IPS-18c (cell line): ENCODE data around the gene DTHD1.

ENCODE experiments used
- H3K4me3 ChIP-seq: 2 replicates; pipeline ENCODE4 v1.7.0; 2013; ENCODE audit warnings: low read depth, mild to moderate bottlenecking, low read length, moderate library complexity; ENCODE audit not compliant: insufficient read depth
- H3K9me3 ChIP-seq: one replicate; pipeline ENCODE4 v1.6.1; 2013; ENCODE audit warnings: mild to moderate bottlenecking, low read length, moderate library complexity; ENCODE audit not compliant: control insufficient read depth, insufficient read depth

DTHD1 gene

DNA sequence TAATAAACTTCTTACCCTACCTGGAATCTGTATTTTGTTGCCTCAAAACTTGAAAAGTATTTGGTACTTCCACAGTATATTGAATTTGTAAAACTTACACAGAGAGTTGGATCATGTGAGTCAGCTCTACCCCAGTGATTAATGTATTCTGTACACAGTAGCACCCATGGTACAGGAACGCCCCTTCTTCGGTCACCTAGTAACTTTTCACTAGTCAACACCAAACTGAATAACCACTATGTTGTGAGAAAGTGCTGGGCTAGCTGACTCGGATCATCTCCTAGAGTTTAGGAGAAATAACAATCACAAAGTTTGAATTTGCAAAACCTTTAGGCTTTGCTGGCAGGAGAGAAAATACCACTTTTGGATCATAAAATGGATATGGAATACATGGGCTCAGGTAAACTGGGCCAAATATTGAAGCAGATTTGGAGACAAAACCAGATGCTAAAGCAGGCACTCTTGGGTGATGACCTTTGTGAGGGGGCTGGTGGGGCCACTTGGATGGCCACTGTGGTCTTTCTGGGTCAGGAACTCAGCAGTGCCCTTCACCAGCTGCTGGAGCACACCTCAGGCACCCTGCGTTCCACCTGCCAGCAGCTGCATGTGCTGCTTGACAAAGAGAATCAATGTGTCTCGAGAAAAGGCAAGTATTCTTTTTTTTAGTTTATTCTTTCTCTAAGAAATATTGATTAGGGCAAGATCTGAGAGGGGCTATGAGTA is at the start of gene DTHD1:
TSS of gene DTHD1 (plus strand) at position 233 of the 723 bp plus-strand sequence. CDS start at position 376, 143 bp downstream.
- Histone ChIP-seq H3K9me3 (no peaks in the 10 kb centered on the region), H3K4me3 (no peak within 1 kb of the TSS)

DNA sequence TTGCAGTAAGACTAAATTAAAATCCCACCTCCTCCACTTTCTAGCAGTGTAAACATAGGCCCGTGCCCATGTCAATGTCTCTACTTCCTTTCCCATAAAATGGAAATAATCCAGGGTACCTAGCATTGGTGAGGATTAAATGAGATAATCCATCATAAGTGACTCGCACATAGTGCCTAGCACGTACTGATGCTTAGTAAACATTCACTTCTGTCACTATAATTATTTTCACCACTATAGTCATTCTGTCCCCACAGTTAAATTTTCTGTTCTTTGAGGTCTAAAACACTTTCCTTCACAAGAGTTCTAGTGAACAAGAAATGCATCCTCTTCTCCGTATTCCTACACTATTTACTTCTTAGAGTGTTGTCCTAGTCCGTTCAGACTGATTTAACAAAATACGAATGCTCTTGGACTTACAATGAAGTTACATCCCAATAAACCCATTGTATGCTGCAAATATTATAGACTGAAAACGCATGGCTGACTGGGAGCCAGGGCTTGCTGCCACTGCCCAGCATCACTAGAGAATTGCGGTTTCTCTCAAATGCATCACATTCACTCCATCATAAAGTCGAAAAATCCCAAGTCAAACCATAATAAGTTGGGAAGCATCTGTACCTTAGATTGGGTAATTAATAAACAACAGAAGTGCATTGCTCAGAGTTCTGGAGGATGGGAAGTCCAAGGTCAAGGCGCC is 47.7 kb upstream of the DTHD1 start:
- Histone ChIP-seq H3K9me3 (no peaks in the 10 kb centered on the region), H3K4me3 (no peak overlapping the region)

DNA sequence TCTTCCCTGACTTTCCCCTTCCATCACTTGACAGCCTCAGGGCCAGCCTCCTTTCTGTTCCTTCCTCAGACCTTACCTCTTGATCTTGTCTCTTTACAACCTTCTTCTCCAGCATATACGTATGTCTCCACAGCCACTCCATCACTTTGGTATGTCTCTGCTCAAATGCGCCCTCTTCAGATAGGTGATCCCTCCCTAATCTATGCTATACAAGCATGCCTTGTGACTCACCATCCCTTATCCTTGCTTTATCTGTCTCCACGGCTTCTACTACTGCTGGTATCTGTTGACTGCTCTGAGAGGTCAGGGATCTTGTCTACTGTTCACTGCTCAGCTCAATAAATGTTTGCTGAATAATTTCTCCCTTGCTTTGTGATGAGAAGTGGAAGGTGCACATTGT is 46.1 kb upstream of the DTHD1 start:
- H3K4me3 ChIP-seq: no peak overlapping the region
- H3K9me3 ChIP-seq: no peaks in the 10 kb centered on the region

DNA sequence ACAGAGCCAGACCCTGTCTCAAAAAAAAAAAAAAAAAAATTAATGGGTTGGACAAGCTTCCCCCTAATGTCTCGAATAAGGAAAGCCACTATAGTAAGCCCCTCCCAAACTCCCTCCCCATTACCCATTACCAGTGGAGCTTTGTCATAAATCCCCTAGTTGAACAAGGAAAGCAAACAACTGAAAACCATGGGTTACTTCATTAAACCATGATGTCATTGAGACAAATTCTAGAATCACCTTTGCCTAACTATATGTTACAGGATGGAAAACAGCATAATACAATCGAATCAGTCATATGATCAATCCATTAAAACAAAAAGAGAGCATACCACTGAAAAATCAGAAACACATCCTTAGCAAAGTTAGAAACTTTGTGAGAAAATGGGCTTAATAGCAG is 45.3 kb upstream of the DTHD1 start:
- Histone ChIP-seq H3K9me3 (no peaks in the 10 kb centered on the region), H3K4me3 (no peak overlapping the region)

DNA sequence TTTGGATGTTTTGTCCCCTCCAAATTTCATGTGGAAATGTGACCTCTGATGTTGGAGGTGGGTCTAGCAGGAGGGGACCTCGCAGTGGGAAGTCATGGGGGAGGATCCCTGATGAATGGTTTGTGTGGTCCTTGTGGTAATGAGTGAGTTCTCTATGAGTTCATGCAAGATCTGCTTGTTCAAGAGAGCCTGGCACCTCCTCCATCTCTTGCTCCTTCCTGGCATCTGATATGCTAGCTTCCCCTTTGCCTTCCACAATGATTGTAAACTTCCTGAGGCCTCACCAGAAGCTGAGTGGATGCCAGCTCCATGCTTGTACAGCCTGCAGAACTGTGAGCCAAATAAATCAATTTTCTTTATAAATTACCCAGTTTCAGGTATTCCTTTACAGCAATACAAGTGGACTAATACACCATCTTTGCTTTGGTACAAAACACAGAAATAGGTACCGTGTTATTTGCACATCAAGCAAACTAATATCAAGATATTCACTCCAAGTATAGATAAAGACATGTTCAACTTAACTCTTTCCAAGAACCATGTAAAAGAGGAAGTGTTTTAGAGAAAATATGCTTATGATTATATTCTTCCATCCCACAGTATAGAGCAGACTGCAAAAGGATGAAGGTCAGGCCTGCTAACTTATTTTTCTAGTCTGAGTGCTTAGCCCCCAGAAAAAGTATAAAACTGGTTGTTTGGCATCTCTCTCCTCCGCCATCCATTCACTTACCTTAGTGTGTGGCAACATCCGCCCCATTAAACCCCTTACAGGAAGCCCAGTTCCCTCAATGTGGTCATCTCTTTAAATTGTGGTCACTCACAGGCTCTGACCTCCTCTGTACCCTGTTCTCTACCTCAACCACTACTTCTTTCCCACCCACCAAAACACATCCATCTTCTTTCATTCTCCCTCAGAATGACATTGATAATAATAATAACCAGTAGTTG is 43.8 kb upstream of the DTHD1 start:
- Histone ChIP-seq H3K9me3 (no peaks in the 10 kb centered on the region), H3K4me3 (no peak overlapping the region)

DNA sequence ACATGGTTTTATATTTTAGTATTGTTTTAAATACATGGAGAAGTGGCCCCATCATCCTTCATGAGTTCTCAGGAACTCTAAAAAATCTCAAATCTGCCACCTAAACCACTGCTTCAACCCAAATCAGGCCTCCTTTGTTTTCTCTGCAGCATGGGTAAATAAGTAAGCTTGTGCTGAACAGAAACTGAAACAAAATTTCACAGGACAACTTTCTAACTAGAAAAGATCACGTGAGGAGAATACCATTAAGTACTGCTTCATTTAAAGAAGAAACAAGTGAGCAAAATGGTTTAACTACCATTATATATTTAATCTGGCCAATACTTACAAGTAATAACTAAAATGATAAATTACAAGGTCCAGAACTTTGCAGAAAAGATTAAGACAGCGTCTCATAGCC is 39.6 kb upstream of the DTHD1 start:
- Histone ChIP-seq H3K4me3 (no peak overlapping the region), H3K9me3 (peaks cover 4% of the 10 kb centered on the region)

DNA sequence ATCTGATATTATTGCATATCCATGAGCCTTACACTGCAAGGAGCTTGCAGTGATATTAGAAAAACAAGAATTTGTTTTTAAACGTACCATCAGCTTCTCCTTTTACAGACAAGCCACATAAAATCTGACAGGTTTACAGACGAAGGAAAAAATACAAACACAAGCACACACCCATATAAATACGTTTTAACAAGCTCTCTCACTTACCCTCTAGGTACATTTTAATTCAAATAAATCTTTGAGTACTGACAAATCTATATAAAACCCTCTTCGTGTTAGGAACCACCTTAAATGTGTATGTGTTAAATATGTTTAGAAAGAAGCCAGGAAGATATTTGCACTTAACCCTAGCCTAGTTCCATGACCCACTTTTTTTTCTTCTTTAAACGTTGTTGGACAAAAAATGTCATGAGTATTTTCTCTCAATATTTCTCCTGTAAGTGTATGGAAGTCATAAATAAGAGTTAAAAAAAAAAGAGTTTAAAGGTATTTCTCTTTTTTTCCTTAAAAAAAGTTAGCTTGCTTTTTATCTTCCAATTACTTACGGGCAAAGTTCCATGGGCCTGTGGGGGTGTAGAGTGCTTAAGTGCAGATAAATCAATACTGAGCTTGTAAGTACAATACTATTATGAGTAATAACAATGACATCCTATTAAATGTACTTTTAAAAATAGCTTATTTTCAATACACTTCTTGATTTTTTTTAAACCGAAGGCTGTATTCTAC is 38.6 kb upstream of the DTHD1 start:
- no peak overlapping the region for H3K4me3 ChIP-seq
- H3K9me3 ChIP-seq: peaks cover 4% of the 10 kb centered on the region

DNA sequence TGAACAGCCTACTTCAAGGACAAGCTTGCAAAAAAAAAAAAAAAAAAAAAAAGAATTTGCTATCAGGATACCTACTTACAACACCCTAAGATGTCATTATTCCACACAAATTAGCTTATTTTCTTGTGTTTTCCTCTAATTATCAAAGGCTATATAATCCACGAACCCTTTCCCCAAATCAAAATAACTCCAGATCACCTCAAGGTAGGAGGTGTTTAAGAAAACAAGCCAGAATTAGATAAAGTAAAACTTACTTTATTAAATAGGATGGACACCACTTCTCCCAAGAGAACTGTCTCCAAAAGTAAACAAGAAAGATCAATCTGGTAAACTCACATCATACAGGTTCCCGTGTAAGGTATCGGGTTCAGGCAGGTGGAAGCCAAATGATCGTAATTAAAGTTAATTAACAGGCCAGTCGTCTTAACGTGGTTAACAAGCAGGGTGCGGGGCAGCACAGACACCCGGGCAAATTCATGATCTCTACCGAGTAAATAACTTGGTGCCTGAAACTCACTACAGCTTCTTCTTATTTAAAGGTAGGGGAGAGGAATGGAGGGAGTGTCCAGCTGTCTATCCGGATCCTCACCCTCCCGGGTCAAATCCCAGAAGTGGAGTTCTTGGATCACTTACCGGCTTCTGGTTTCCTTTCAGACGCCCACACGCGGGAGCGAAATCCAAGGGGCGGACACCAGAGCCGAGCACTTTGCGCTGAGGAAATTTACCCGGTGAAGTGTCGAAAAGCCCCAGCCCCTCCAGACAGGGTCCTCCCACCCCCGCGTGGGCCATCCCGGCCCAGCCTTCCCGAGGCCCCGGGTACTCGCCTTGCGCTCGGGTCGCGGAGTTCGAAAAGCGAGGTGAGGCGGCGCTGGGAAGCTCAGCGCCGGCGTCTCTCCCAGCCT is 37.8 kb upstream of the DTHD1 start:
- Histone ChIP-seq H3K9me3 (peaks cover 4% of the 10 kb centered on the region), H3K4me3 (peak overlapping the region; percentile 73)

DNA sequence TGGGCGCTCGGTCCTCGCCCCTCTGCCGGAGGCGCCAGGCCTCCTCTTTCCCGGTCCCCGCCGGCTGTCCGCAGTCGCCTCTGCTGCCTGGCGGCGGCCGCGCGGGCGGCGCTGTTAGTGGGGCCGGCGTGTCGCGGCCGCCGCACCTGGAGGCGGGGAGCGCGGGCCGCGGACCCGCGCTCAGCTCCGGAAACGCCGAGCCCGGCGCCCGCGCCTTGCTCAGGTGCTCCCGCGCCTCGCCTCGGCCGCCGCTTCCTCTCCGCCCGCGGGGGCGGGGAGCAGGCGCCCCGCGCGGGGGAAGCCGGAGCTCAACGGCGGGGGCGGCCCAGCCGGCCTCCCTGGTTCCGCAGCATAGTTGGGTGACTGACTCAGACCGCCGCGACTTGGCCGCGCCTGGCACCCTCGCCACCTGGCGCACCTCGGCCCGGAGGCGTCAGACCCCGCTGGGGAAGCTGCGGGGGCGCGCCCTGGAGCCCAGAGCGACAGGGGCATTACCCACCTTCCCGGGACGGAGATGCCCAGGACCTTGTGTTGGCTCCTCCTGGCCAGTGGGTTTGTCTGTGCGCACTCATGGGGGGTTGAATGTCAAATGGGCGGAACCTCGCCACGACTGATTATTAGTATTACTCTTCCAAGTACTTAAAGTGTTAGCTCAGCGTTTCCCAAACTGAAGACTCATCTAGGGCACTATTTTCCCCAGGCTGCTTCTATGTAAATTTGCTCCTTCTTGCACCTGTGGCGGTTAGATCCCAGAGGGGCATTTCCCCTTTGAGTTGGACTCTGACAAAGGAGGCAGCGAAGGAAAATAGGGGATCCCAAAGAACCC is 36.9 kb upstream of the DTHD1 start, which contains the start of gene ARAP2:
TSS of gene ARAP2 (minus strand) at position 258 of the 826 bp plus-strand sequence. CDS start 15,028 bp downstream, outside the sequence.
- Histone ChIP-seq H3K9me3 (peaks cover 4% of the 10 kb centered on the region), H3K4me3 (peak within 1 kb of the TSS; percentile 73)

DNA sequence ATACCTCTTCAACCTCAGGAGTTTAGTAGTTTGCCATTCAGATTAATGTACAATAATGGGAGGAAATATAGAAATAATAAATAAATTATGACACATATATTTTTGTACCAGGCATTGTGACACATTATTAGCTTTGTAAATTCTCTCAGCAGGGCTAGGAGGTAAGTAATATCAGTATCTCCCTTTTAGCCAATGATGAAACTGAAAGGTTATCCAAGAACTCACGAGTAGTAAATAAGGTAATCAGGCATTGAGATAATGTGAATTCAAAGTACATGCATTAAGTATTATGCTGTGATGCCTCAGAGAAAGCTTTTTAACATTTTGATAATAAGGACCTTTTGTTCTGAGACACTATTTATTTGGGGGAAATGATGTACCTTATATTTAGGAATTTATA is 31.8 kb upstream of the DTHD1 start:
- Histone ChIP-seq H3K4me3 (no peak overlapping the region), H3K9me3 (no peaks in the 10 kb centered on the region)

DNA sequence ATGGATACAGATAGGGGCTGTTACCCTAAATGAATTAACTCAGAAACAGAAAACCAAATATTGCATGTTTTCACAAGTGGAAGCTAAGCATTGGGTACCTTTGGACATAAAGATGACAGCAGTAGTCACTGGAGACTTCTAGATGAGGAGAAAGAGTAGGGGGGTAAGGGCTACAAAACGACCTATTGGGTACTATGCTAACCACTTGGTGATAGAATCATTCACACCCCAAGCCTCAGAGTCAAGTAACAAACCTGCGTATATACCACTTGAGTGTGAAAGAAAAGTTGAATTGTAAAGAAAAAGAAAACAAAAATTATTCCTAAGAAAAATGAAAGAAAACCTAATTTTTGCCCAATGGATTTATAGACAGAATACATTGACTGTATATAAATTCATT is 29.4 kb upstream of the DTHD1 start:
- H3K9me3 ChIP-seq: no peaks in the 10 kb centered on the region
- no peak overlapping the region for H3K4me3 ChIP-seq

DNA sequence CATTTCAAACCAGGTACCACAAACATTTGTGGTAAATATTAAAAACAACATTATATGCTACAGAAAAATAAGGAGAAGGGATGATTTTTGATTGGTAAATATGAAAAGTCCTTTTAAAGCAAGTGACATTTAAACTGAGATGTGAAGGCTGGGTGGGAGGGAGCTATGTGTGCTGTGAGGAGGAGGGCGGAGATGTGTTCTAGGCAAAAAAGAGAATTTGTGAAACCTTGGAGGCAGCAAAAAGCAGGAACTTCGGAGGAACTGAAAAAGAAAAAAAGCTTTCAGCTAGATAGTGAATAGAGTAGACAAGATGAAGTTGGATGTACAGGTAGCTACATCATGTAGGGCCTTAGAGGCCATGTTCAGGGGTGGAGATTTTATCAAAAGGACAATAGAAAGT is 27.0 kb upstream of the DTHD1 start:
- H3K4me3 ChIP-seq: no peak overlapping the region
- H3K9me3 ChIP-seq: no peaks in the 10 kb centered on the region

DNA sequence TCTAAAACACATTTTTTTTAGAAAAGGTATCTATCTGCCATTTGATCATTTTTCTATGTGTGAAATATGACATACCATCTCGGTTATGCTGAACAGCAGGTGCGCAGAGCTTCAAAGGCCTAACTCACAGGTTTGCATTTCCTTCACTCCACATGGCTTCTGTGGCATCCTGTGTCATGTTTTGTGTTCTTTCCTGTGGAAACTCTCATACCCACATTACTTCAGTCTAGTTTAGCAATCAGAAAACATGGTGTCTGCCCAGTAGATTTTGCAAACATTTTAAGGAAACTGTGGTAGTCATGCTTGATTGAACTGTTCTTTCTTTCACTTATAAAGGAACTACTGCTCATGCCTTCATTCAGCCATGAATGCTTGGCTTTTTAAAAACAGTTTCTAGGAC is 25.8 kb upstream of the DTHD1 start:
- no peak overlapping the region for H3K4me3 ChIP-seq
- H3K9me3 ChIP-seq: no peaks in the 10 kb centered on the region

DNA sequence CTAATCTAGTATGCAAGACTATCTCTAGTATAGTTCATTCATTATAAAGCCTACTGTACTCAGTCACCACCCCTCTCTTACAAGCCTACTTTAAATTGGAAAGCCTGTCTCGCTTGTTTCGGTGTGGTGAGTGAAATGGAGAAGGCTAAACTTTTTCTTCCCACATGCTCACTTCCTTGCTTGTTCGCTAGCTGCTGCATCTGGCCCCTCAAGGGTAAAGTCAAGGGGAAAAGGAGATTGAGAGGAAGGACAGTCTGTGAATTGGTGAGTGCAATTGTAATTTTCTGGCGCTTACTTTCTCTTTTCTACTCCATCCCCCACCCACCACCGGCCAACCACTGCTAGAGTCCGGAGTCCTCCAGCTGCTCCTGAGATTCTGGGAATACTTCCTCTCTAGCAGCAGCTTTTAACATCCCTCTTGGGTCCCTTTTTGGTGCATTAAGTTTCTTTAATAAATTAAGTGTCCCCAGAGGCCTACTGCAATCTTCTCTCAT is 25.0 kb upstream of the DTHD1 start:
- no peak overlapping the region for H3K4me3 ChIP-seq
- no peaks in the 10 kb centered on the region for H3K9me3 ChIP-seq

DNA sequence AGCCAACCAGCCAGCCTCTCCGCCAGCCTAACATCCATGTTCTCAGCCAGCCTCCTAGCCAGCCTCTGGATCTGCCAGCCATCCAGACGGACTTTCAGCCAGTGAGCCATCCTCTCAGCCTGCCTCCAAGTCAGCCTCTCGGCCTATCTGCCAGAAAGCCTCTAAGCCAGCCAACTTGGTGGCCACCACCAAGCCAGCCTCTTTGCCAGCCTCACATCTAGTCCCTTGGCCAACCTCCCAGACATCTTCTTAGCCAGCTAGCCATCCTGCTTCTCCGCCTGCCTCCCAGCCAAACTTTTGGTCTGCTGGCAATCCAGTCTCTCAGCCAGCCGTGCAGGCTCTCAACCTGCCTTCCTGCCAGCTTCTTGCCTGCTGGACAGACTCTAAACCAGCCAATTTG is 20.7 kb upstream of the DTHD1 start:
- Histone ChIP-seq H3K4me3 (no peak overlapping the region), H3K9me3 (no peaks in the 10 kb centered on the region)
